SK-N-SH (cell line): ENCODE measurements around the gene ASXL2.

Experiments used
- CTCF ChIP-seq: fragments of 200-600 bp; sonication (generic); IDR thresholded peaks from 2 replicates; pipeline ENCODE4 v1.6.1; 2017; ENCODE audit warnings: antibody characterized with exemption, mild to moderate bottlenecking, moderate library complexity
- FOXJ3 ChIP-seq: sonication (generic); formaldehyde crosslinking; IDR thresholded peaks from 2 replicates; pipeline ENCODE4 v1.5.1; 2020; ENCODE audit warnings: mild to moderate bottlenecking, missing genetic modification reagents
- GATA2 ChIP-seq: sonication (generic); formaldehyde crosslinking; IDR thresholded peaks from 2 replicates; pipeline ENCODE4 v1.5.0; 2020; ENCODE audit warnings: mild to moderate bottlenecking, missing genetic modification reagents
- JUND ChIP-seq: IDR thresholded peaks from 2 replicates; pipeline ENCODE4 v1.4.0; 2012
- MXI1 ChIP-seq: IDR thresholded peaks from 2 replicates; pipeline ENCODE4 v1.6.1; 2012; ENCODE audit warnings: mild to moderate bottlenecking, low read depth, low read length, improper control_type of control experiment
- POLR2AphosphoS5 ChIP-seq: IDR thresholded peaks from 2 replicates; pipeline ENCODE4 v1.6.1; 2012; ENCODE audit warnings: low read depth, low read length
- RCOR1 ChIP-seq: fragments of 150-350 bp; IDR thresholded peaks from 2 replicates; pipeline ENCODE4 v1.6.1; 2017; ENCODE audit warnings: antibody characterized with exemption, low read length
- REST ChIP-seq: IDR thresholded peaks from 2 replicates; pipeline ENCODE4 v1.6.1; 2012; ENCODE audit warnings: mild to moderate bottlenecking, low read depth, low read length, moderate library complexity
- SMC3 ChIP-seq: IDR thresholded peaks from 2 replicates; pipeline ENCODE4 v1.6.1; 2012; ENCODE audit warnings: low read depth, low read length, improper control_type of control experiment
- TAF1 ChIP-seq: IDR thresholded peaks from 2 replicates; pipeline ENCODE4 v1.6.1; 2012; ENCODE audit warnings: low read depth, mild to moderate bottlenecking, low read length, moderate library complexity, borderline replicate concordance
- TEAD4 ChIP-seq: IDR thresholded peaks from 2 replicates; pipeline ENCODE4 v1.4.0; 2012; ENCODE audit warnings: mild to moderate bottlenecking, borderline replicate concordance; ENCODE audit not compliant: insufficient read depth
- ZBTB33 ChIP-seq: IDR thresholded peaks from 2 replicates; pipeline ENCODE4 v1.4.0; 2012; ENCODE audit warnings: low read depth, borderline replicate concordance

GRCh38 chr2:25829377-25829704 is 48.9 kb downstream of the ASXL2 start:
- no peak for TF ChIP-seq JUND
- TF ChIP-seq CTCF, result no peak
- TF ChIP-seq SMC3, result no peak
- no peak for TF ChIP-seq GATA2 (CRISPR knock-in tag)
- no peak for TF ChIP-seq POLR2AphosphoS5
- no peak for TF ChIP-seq MXI1
- no peak for TF ChIP-seq TEAD4
- TF ChIP-seq ZBTB33, result no peak
- no peak for TF ChIP-seq FOXJ3 (CRISPR knock-in tag)
- no peak for TF ChIP-seq RCOR1
- TF ChIP-seq TAF1, result no peak
- no peak for TF ChIP-seq REST
